CD14-positive monocyte (primary cell): Measurements from ENCODE around the gene DIDO1. TPM values are rescaled to one million over a fixed set of nuclear protein-coding genes. Genes with fewer than 3 reads are reported as not detected.
A peak's percentile ranks its signal among the peaks of the same experiment; 100 is the strongest.

Experiments used
- DNase-seq, 3 donors: peaks; one replicate each; pipeline ENCODE4 v3.0.0-alpha.2; 2011 to 2022
- H2AFZ ChIP-seq: 2 replicates; pipeline ENCODE4 v1.6.0; 2012; ENCODE audit warnings: mild to moderate bottlenecking, low read depth, low read length, inconsistent platforms; ENCODE audit not compliant: insufficient read depth, poor library complexity, severe bottlenecking
- H3K27ac ChIP-seq, 2 donors: 1 replicate in 1 of 2; 2 replicates in 1 of 2; pipeline ENCODE4 v1.5.1; 2012 to 2013; ENCODE audit warnings: low read length in 2 of 2, control low read depth in 1 of 2, inconsistent platforms in 1 of 2, low read depth in 1 of 2, mild to moderate bottlenecking in 1 of 2
- H3K27me3 ChIP-seq, 2 donors: one replicate each; pipeline versions ENCODE4 v1.6.0 to v1.6.1; 2011 to 2013; ENCODE audit warnings: low read length in 2 of 2; ENCODE audit not compliant: control insufficient read depth in 2 of 2, insufficient read depth in 2 of 2
- H3K36me3 ChIP-seq, 2 donors: replicated peaks in 1 of 2; 1 replicate in 1 of 2; 2 replicates in 1 of 2; pipeline versions ENCODE4 v1.5.1 to v1.6.1; 2012 to 2013; ENCODE audit warnings: low read length in 2 of 2, control low read depth in 1 of 2, inconsistent platforms in 1 of 2, mild to moderate bottlenecking in 1 of 2; ENCODE audit not compliant: insufficient read depth in 2 of 2, control insufficient read depth in 1 of 2
- H3K4me1 ChIP-seq, 2 donors: 1 replicate in 1 of 2; 2 replicates in 1 of 2; pipeline versions ENCODE4 v1.5.1 to v1.6.1; 2012 to 2013; ENCODE audit warnings: low read length in 2 of 2, control low read depth in 1 of 2, inconsistent platforms in 1 of 2, mild to moderate bottlenecking in 1 of 2, moderate library complexity in 1 of 2; ENCODE audit not compliant: insufficient read depth in 2 of 2, control insufficient read depth in 1 of 2
- H3K4me2 ChIP-seq: replicated peaks from 2 replicates; pipeline ENCODE3; 2012; ENCODE audit warnings: low read length, moderate library complexity, mild to moderate bottlenecking; ENCODE audit not compliant: poor library complexity, severe bottlenecking; ENCODE audit errors: extremely low read depth
- H3K4me3 ChIP-seq, 3 experiments: fragments of 200-600 bp in 1 of 3; sonication (generic) in 1 of 3; replicated peaks in 1 of 3; 1 replicate in 2 of 3; 2 replicates in 1 of 3; pipeline ENCODE4 v1.5.1; 2011 to 2013; ENCODE audit warnings: low read length in 3 of 3, mild to moderate bottlenecking in 3 of 3, control low read depth in 2 of 3, low read depth in 2 of 3, inconsistent platforms in 1 of 3, moderate library complexity in 1 of 3
- H3K79me2 ChIP-seq: 2 replicates; pipeline ENCODE4 v1.6.0; 2012; ENCODE audit warnings: mild to moderate bottlenecking, control low read depth, inconsistent platforms, low read length, moderate library complexity; ENCODE audit not compliant: insufficient read depth
- H3K9ac ChIP-seq: 2 replicates; pipeline ENCODE4 v1.6.0; 2017; ENCODE audit warnings: low read length, mild to moderate bottlenecking; ENCODE audit not compliant: insufficient read depth, poor library complexity, severe bottlenecking
- H3K9me3 ChIP-seq, 2 donors: replicated peaks in 1 of 2; 1 replicate in 1 of 2; 2 replicates in 1 of 2; pipeline versions ENCODE4 v1.5.1 to v1.6.1; 2012 to 2013; ENCODE audit warnings: low read length in 2 of 2, control low read depth in 1 of 2; ENCODE audit not compliant: control insufficient read depth in 1 of 2, insufficient read depth in 1 of 2
- H4K20me1 ChIP-seq: 2 replicates; pipeline ENCODE4 v1.6.0; 2012; ENCODE audit warnings: mild to moderate bottlenecking, low read length, control low read depth, moderate library complexity; ENCODE audit not compliant: insufficient read depth
- H3K27ac Mint-ChIP-seq, 7 donors: one replicate each; pipeline ENCODE4 v1.8.0; 2020; ENCODE audit warnings: mild to moderate bottlenecking in 7 of 7, mixed read lengths in 7 of 7, moderate library complexity in 6 of 7, inconsistent platforms in 2 of 7
- H3K27me3 Mint-ChIP-seq, 3 donors: one replicate each; pipeline ENCODE4 v1.8.0; 2021 to 2022; ENCODE audit warnings: low read depth in 3 of 3, mild to moderate bottlenecking in 3 of 3, mixed read lengths in 3 of 3, moderate library complexity in 3 of 3, inconsistent platforms in 1 of 3
- H3K36me3 Mint-ChIP-seq, 2 donors: one replicate each; pipeline ENCODE4 v1.8.0; 2020; ENCODE audit warnings: mixed read lengths in 2 of 2, inconsistent platforms in 1 of 2, mild to moderate bottlenecking in 1 of 2
- H3K4me1 Mint-ChIP-seq: one replicate; pipeline ENCODE4 v1.8.0; 2020; ENCODE audit warnings: mild to moderate bottlenecking, mixed read lengths
- H3K4me3 Mint-ChIP-seq, 2 donors: one replicate each; pipeline ENCODE4 v1.8.0; 2020; ENCODE audit warnings: mild to moderate bottlenecking in 2 of 2, mixed read lengths in 2 of 2, moderate library complexity in 1 of 2
- H3K9me3 Mint-ChIP-seq, 7 donors: one replicate each; pipeline ENCODE4 v1.8.0; 2020 to 2022; ENCODE audit warnings: mixed read lengths in 7 of 7, mild to moderate bottlenecking in 6 of 7, moderate library complexity in 6 of 7, inconsistent platforms in 2 of 7
- WGBS: methylation state at CpG from one replicate; pipeline ENCODE4 v1.1.5; 2013; ENCODE audit warnings: missing lambda C conversion rate; ENCODE audit not compliant: insufficient coverage; 5-methylcytosine and 5-hydroxymethylcytosine counted together
- intact Hi-C, 2 donors: fragments of 100-400 bp; cut with micrococcal nuclease; formaldehyde crosslinking; loops; one replicate each; pipeline versions ENCODE4 v1.15.0 to v1.15.1; 2023
- polyA plus RNA-seq, 3 donors: library from polyadenylated mRNA; depleted of rRNA in 1 of 3; unstranded in 2 of 3; stranded (reverse) in 1 of 3; fragments of 300-500 nt in 2 of 3; fragments of >200 nt in 1 of 3; fragmentation: Illumina TruSeq in 2 of 3; gene quantifications; 1 replicate in 2 of 3; 2 replicates in 1 of 3; pipeline ENCODE4 v1.2.3, GENCODE V29; 2012 to 2021
- TF ChIP-seq, protein P1 (sequence below): fragments of 200-600 bp; IDR thresholded peaks from one replicate; pipeline ENCODE4 v1.8.0; 2022; ENCODE audit warnings: antibody characterized with exemption, mild to moderate bottlenecking

DIDO1 gene
- polyA plus RNA-seq, 3 donors = 8.5 to 23.8 (median 12.9) TPM

GRCh38 chr20:62906209-62906608, 20.1 kb downstream of the DIDO1 start:
- Mint-ChIP-seq H3K27ac (peak overlapping the region in 2 of 7 donors; percentile 34 to 43), H3K36me3 (peaks cover 95 to 100% of the 10 kb centered on the region in 2 donors), H3K27me3 (peaks cover 0 to 4% (median 0%) of the 10 kb centered on the region in 3 donors), H3K4me1 (no peaks in the 10 kb centered on the region), H3K9me3 (no peaks in the 10 kb centered on the region), H3K4me3 (no peak overlapping the region)
- DNase-seq = no peak
- H3K4me1 ChIP-seq = no peaks in the 10 kb centered on the region
- no peak overlapping the region for H2AFZ ChIP-seq
- TF ChIP-seq, protein P1, sequence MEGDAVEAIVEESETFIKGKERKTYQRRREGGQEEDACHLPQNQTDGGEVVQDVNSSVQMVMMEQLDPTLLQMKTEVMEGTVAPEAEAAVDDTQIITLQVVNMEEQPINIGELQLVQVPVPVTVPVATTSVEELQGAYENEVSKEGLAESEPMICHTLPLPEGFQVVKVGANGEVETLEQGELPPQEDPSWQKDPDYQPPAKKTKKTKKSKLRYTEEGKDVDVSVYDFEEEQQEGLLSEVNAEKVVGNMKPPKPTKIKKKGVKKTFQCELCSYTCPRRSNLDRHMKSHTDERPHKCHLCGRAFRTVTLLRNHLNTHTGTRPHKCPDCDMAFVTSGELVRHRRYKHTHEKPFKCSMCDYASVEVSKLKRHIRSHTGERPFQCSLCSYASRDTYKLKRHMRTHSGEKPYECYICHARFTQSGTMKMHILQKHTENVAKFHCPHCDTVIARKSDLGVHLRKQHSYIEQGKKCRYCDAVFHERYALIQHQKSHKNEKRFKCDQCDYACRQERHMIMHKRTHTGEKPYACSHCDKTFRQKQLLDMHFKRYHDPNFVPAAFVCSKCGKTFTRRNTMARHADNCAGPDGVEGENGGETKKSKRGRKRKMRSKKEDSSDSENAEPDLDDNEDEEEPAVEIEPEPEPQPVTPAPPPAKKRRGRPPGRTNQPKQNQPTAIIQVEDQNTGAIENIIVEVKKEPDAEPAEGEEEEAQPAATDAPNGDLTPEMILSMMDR = no peak
- H3K4me2 ChIP-seq = no peak overlapping the region
- no peaks in the 10 kb centered on the region for H3K27me3 ChIP-seq
- H3K9ac ChIP-seq = no peak overlapping the region
- H4K20me1 ChIP-seq = peaks cover 82% of the 10 kb centered on the region
- H3K36me3 ChIP-seq = peaks cover 94 to 100% of the 10 kb centered on the region in 2 donors
- peaks cover 38% of the 10 kb centered on the region for H3K79me2 ChIP-seq
- no peaks in the 10 kb centered on the region for H3K9me3 ChIP-seq
- no peak overlapping the region for H3K4me3 ChIP-seq
- no peak overlapping the region for H3K27ac ChIP-seq
- intact Hi-C loops = no loop called here
- 93% methylated on average over 12 of the region's 16 CpGs for WGBS

DNA sequence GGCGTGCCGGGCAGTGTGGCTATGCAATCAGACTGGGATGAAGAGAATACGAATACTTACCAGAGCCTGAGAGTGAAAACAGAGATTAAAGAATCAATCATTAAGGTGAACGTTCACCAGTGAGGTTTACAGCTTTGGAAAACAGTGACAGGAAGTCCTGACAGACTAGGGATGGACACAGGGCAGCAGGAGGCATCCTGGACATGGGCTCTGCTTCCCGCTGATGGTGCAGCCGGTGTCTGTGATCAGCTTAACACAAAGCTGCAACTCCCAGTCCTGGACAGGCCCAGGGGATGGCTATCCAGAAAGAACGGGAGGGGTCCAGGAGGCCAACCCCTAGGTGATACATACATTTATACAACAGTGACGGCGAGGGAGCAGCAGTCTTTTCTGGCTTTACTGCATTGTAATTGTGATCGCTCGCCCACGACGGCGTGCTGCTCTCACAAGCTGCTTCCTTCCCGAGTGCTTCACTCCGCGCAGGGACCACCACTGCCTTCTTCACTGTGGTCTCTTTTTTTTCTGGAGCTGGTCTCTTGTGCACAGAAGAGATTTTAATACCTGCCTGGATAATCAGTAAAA, 20.7 kb downstream of the DIDO1 start:
- 98% methylated on average over 14 of the region's 17 CpGs for WGBS
- no peaks in the 10 kb centered on the region for H3K9me3 ChIP-seq
- peaks cover 82% of the 10 kb centered on the region for H4K20me1 ChIP-seq
- no peak overlapping the region for H3K4me3 ChIP-seq
- no peaks in the 10 kb centered on the region for H3K27me3 ChIP-seq
- H3K79me2 ChIP-seq = peaks cover 32% of the 10 kb centered on the region
- H3K27ac ChIP-seq = no peak overlapping the region
- H3K27ac Mint-ChIP-seq = no peak overlapping the region
- intact Hi-C loops = no loop called here
- H3K36me3 Mint-ChIP-seq = peaks cover 91 to 95% of the 10 kb centered on the region in 2 donors
- DNase-seq = no peak
- no peak overlapping the region for H3K4me3 Mint-ChIP-seq
- no peaks in the 10 kb centered on the region for H3K9me3 Mint-ChIP-seq
- no peak overlapping the region for H3K9ac ChIP-seq
- H3K36me3 ChIP-seq = peaks cover 88 to 98% of the 10 kb centered on the region in 2 donors
- TF ChIP-seq, protein P1 = no peak
- peaks cover 0 to under 1% (median 0%) of the 10 kb centered on the region in 3 donors for H3K27me3 Mint-ChIP-seq
- no peaks in the 10 kb centered on the region for H3K4me1 ChIP-seq
- H3K4me1 Mint-ChIP-seq = no peaks in the 10 kb centered on the region
- H3K4me2 ChIP-seq = no peak overlapping the region
- H2AFZ ChIP-seq = no peak overlapping the region
